ENCODE measurements around the gene SOD1.

The SOD1 gene

GRCh38 chr21:31682620-31683019, 23.1 kb downstream of the SOD1 start:
- no peak for DNase-seq (ENCODE audit: low read depth in 1 of 2, low spot score in 1 of 2)

GRCh38 chr21:31683029-31683428, 23.5 kb downstream of the SOD1 start:
- DNase-seq (ENCODE audit: low read depth in 1 of 2, low spot score in 1 of 2), result no peak

- DNase-seq (ENCODE audit: low read depth in 1 of 2, low spot score in 1 of 2), result no peak
These were observed 25.4 kb downstream of the SOD1 start for GRCh38 chr21:31684918-31685317.

DNA sequence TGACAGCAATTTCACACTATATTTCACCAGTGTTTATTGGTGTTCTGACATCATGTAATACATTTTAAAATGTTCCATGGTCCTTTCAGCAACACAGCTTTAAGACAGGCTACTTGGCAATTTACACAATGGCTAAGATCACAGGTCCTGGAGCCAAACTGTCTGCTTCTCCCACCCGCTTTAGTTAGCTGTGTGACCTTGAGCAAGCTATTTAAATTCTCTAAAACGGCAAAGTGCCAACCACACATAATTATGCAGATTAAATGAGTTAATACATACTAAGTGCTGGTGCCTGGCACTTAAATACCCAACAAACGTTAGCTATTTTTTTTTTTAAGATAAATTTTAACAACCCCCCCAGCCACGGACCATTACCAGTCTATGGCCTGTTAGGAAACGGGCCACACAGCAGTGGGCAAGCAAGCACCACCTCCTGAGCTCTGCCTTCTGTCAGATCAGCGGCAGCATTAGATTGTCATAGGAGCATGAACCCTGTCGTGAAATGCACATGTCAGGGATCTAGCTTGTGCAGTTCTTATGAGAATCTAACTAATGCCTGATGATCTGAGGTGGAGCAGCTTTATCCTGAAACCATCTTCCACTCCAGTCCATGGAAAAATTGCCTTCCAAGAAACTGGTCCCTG, 26.9 kb downstream of the SOD1 start:
- no peak for DNase-seq (ENCODE audit: low read depth in 1 of 2, low spot score in 1 of 2)

DNA sequence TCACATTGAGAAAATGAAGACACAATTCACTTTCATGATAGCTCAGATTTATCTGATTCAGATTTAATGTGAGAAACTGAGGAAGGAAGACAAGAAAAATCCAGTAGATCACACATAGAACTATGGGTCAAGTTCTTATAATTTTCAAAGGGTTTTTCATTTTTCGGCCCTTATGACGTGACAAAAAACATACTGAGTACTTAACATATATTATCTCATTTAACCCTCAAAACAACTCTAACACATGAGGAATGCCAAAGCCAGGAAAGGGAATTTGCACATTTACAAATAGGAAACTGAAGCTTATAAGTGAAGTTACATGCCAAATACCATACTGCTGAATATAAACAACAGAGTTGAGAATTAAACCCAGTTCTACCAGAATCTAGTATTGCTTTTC, 27.6 kb downstream of the SOD1 start:
- no peak for DNase-seq (ENCODE audit: low read depth in 1 of 2, low spot score in 1 of 2)

GRCh38 chr21:31688603-31689368, 29.3 kb downstream of the SOD1 start:
- DNase-seq (ENCODE audit: low read depth in 1 of 2, low spot score in 1 of 2), result no peak

- DNase-seq (ENCODE audit: low read depth in 1 of 2, low spot score in 1 of 2), result no peak
These were observed 33.7 kb downstream of the SOD1 start for GRCh38 chr21:31693222-31693621.

GRCh38 chr21:31696424-31696823, 36.9 kb downstream of the SOD1 start:
- no peak for DNase-seq (ENCODE audit: low read depth in 1 of 2, low spot score in 1 of 2)

DNA sequence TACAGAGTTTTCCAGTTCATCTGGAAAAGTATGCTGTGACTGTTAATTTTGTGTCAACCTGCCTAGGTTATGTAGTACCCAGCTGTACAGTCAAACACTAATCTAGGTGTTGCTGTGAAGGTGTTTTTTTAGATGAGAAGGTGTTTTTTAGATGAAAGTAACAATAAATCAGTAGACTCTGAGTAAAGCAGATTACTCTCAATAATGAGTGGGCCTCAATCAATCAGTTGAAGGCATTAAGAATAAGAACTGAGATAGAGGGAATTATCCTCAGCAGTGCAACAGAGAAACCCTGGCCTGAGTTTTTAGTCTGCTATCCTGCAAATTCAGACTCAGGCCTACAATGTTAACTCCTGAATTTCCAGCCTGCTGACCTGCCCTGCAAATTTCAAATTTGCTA, 39.0 kb downstream of the SOD1 start:
- no peak for DNase-seq (ENCODE audit: low read depth in 1 of 2, low spot score in 1 of 2)

- no peak for DNase-seq (ENCODE audit: low read depth in 1 of 2, low spot score in 1 of 2)
These were observed 40.5 kb downstream of the SOD1 start for GRCh38 chr21:31700040-31700439.

GRCh38 chr21:31706562-31706961, 47.1 kb downstream of the SOD1 start:
- DNase-seq (ENCODE audit: low read depth in 1 of 2, low spot score in 1 of 2), result no peak

DNA sequence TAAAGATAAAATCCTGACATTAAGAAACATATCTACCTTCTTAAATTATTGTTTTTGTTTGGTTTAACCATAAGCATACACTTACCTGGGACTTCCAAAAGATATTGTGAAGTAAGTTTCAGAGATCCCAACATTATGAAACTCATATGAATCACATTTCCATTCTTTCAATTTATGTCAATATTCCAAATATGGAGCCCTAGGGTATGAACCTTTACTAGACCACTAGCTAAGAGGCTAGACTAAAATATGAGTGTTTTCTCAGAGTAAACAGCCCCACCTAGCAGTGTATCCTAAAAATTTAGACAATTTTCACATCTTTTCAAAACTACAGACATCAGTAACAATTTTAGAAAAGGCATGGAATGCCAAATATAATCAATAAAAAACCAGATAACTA, 48.0 kb downstream of the SOD1 start:
- DNase-seq (ENCODE audit: low read depth in 1 of 2, low spot score in 1 of 2), result no peak

- no peak for DNase-seq (ENCODE audit: low read depth in 1 of 2, low spot score in 1 of 2)
These were observed 49.0 kb downstream of the SOD1 start for GRCh38 chr21:31708541-31708940.

GRCh38 chr21:31710586-31710985, 51.1 kb downstream of the SOD1 start:
- DNase-seq (ENCODE audit: low read depth in 1 of 2, low spot score in 1 of 2), result no peak

GRCh38 chr21:31711326-31711725, 51.8 kb downstream of the SOD1 start:
- no peak for DNase-seq (ENCODE audit: low read depth in 1 of 2, low spot score in 1 of 2)

- no peak for DNase-seq (ENCODE audit: low read depth in 1 of 2, low spot score in 1 of 2)
These were observed 52.3 kb downstream of the SOD1 start for GRCh38 chr21:31711745-31712285.

DNA sequence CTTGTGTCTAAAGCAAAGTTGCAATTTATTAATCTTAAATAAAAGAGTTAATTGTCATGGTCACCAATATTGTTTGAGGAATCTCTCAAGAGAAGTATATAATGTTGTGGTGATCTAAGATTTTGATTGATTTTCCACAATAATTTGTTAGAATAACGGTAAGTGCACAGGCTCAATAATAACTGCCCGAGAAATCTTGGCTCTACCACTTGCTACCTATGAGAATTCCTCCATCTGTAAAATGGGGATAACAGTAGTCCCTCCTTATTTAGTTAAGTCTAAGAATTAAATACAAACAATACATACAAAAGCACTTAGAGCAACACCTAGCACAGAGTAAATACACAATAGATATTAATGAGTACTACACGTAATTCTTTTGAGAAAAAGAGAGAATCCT, 53.6 kb downstream of the SOD1 start:
- DNase-seq (ENCODE audit: low read depth in 1 of 2, low spot score in 1 of 2), result no peak

DNA sequence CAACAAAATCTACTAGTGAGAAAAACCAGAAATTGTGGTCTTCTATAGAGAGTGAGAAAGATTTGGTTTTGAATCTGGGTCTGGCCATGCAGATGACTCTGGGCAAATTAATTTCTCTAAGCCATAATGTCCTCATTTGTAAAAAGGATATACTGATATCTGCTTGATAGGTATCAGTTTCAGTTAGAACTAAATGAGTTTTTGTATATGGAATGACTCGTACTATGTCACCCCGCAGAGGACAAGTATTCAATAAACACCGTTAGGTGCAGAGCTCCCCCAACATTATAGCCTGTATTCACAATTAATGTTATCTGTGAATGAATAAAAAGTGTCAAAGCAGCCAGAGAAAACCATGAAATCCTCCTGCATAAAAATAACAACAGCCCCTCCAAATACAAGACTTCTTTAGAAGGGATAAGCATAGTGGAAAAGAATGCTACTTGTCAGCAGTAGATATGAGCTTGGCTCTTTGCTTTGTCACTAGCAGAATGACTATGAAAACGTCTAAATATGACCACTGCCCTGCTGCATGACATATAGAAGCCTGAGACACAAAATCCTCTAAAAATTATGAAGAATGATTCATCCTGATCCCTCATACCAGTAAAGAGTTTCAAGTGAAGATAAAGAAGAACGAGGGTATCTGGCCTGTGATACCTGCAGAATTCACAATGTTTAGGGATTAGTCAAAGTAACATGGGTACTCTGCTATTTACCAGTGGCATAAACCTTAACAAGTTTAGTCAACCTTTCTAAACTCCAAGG, 54.7 kb downstream of the SOD1 start:
- DNase-seq (ENCODE audit: low read depth in 1 of 2, low spot score in 1 of 2), result no peak

DNA sequence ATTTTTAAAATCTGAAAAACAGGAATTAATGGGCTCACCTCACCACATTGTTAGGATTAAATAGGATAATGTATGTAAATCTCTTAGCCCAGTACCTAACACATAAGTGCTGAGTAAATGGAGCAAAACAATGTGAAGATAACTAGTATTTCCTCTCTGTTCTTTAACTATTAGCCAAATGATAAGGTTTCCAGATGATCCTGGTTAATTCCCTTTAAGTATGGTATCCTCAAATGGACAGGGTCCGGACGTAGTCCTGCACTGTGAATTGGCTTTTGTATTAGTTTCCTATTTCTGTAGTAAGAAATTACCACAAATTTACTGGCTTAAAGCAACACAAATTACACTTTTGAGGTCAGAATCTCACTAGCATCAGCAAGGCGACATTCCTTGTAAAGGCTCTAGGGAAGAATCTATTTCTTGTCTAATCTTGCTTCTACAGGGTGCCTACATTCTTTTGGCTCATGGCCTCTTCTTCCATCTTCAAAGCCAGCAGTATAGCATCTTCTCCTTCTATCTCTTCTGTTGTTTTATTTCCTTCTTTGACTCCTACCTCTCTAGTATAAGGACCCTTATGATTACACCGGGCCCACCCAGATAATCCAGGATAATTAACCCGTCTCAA, 55.4 kb downstream of the SOD1 start:
- DNase-seq (ENCODE audit: low read depth in 1 of 2, low spot score in 1 of 2), result no peak

DNA sequence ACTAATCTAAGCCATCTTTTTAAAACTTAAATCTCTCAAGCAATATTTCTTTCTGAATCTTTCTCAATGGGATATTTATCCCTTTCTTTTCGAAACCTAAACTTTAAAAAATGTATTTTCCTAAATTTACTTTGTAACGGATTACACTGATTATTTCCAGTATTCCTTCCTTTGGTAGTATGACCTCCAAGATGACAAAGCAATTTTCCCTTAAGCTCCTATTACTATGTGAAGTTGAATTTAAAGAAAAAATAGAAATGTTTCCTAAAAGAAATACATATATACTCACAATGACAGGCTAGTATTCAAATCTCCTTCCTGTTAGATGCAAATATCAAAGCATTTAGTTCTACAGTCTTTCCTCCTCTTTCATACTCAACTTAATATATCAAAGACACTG, 56.6 kb downstream of the SOD1 start:
- DNase-seq (ENCODE audit: low read depth in 1 of 2, low spot score in 1 of 2), result no peak
